Measurements from ENCODE around the gene HMCN1. TPM values are rescaled to one million over a fixed set of nuclear protein-coding genes. Genes with fewer than 3 reads are reported as not detected.

The HMCN1 gene
- total RNA-seq, 2 donors from 2014 or later = 3.5 to 9.9 TPM

DNA sequence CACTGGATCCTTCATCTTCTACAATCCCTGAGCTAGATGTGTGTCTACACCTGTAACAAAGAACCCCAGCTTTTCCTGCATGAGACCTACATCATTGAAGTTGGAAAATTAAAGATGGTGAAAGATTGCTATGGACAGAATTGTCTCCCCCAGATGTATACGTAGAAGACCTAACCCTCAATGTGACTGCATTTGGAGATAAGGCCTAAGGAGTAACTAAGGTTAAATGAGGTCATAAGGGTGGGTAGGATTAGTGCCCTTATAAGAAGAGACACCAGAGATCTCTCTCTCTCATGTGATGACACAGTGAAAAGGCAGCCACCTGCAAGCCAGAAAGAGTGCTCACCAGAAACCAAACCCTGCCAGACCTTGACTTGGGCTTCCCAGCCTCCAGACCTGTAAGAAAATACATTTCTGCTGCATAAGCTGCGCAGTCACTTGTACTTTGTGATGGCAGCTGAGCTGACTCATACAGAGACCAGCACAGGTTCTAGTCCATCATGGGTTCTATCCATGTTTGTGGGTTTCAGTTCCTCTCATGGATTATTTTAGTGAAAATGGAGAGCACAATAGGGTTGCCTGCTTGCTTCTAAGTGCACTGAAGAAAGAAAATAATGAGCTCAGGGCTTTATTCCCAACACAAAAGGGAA, 460.0 kb downstream of the HMCN1 start:
- no peaks in the 10 kb centered on the region for H3K27me3 ChIP-seq (replicated peaks; ENCODE audit: insufficient read depth)
- no peak for DNase-seq (ENCODE audit: low spot score)
- intact Hi-C loops (cut with DNase I) = no loop called here
- H3K27ac ChIP-seq = no peak overlapping the region
- H3K36me3 ChIP-seq = no peaks in the 10 kb centered on the region
- H3K9me3 ChIP-seq = no peaks in the 10 kb centered on the region
- H3K4me1 ChIP-seq (replicated peaks) = no peaks in the 10 kb centered on the region
- H3K4me3 ChIP-seq = no peak overlapping the region
- WGBS = 98% methylated on average over 2 of the region's 2 CpGs
- TF ChIP-seq POLR2AphosphoS5 (IDR thresholded peaks at IDR 0.05) = no peak
- no peak for TF ChIP-seq POLR2A (IDR thresholded peaks at IDR 0.05)
- TF ChIP-seq CTCF (IDR thresholded peaks at IDR 0.05) = no peak

DNA sequence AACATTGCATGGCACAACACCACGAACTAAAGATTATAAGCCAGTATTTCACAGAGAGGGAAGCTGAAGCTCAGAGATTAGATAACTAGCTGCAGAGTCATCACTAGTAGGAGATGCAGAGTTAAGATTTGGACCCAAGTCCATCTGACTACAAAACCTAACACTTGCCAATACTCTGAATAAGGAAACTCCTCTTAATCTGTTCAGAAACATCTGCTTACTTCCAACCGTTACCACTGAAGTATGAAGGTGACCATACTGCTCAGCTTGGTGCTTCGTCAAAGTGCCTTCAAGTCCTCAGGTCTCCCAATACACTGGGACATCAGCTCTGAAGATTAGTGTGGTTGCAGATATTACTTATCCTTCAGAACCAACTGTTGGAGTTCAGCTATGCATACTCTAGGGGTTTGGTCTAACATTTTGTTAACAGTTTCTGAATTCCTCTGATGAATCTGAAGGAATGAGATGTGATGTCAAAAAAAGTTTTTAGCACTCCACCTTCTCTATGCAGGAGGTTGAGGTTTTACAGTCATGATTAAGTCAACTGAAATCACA, 461.3 kb downstream of the HMCN1 start:
- TF ChIP-seq POLR2AphosphoS5 (IDR thresholded peaks at IDR 0.05) (no peak), CTCF (IDR thresholded peaks at IDR 0.05) (no peak), POLR2A (IDR thresholded peaks at IDR 0.05) (no peak)
- intact Hi-C loops (cut with DNase I) = no loop called here
- Histone ChIP-seq H3K4me3 (no peak overlapping the region), H3K36me3 (no peaks in the 10 kb centered on the region), H3K9me3 (no peaks in the 10 kb centered on the region), H3K4me1 (replicated peaks) (no peaks in the 10 kb centered on the region), H3K27me3 (replicated peaks; ENCODE audit: insufficient read depth) (no peaks in the 10 kb centered on the region), H3K27ac (no peak overlapping the region)
- no peak for DNase-seq (ENCODE audit: low spot score)
- 86% methylated on average over 3 of the region's 3 CpGs for WGBS

GRCh38 chr1:186202271-186202764, 468.1 kb downstream of the HMCN1 start:
- 76% methylated on average over 5 of the region's 5 CpGs for whole genome bisulfite sequencing
- Histone ChIP-seq H3K4me3 (no peak overlapping the region), H3K27me3 (replicated peaks; ENCODE audit: insufficient read depth) (no peaks in the 10 kb centered on the region), H3K27ac (no peak overlapping the region), H3K4me1 (replicated peaks) (no peaks in the 10 kb centered on the region), H3K36me3 (no peaks in the 10 kb centered on the region), H3K9me3 (no peaks in the 10 kb centered on the region)
- TF ChIP-seq CTCF (IDR thresholded peaks at IDR 0.05) = no peak
- no peak for TF ChIP-seq POLR2AphosphoS5 (IDR thresholded peaks at IDR 0.05)
- no peak for TF ChIP-seq POLR2A (IDR thresholded peaks at IDR 0.05)
- DNase-seq (ENCODE audit: low spot score) = no peak
- intact Hi-C loops (cut with DNase I) = loop anchor here (5.0 kb wide), 1 partner anchor 50 kb away; no protein-coding TSS in a partner anchor

DNA sequence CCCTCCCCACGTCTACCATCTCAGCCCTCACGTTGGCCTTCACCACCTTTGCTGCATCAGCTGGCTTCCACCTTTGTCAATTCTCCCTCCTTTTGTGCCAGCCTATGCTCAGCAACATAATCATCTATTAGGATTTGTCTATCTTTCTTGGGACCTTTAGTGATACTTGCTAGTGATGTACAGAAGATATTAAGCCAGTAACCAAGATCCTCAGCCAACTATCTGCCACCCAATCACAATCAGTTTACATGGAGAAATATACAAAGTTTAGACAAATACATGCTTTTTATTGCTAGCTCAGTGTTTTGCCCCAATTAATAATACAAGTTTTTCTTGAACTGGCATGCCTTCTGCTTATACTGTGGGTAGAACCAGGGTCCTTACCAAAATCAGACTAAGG, 468.6 kb downstream of the HMCN1 start:
- no peaks in the 10 kb centered on the region for H3K36me3 ChIP-seq
- TF ChIP-seq POLR2AphosphoS5 (IDR thresholded peaks at IDR 0.05) (no peak), CTCF (IDR thresholded peaks at IDR 0.05) (no peak), POLR2A (IDR thresholded peaks at IDR 0.05) (no peak)
- WGBS = 58% methylated on average over 2 of the region's 2 CpGs
- H3K27ac ChIP-seq = no peak overlapping the region
- no peaks in the 10 kb centered on the region for H3K27me3 ChIP-seq (replicated peaks; ENCODE audit: insufficient read depth)
- no peak for DNase-seq (ENCODE audit: low spot score)
- no peaks in the 10 kb centered on the region for H3K4me1 ChIP-seq (replicated peaks)
- no peaks in the 10 kb centered on the region for H3K9me3 ChIP-seq
- intact Hi-C loops (cut with DNase I) = loop anchor here (5.0 kb wide), 1 partner anchor 50 kb away; no protein-coding TSS in a partner anchor
- H3K4me3 ChIP-seq = no peak overlapping the region
